HepG2 (cell line): Measurements from ENCODE around the gene MGLL. TPM values are rescaled to one million over a fixed set of nuclear protein-coding genes. Genes with fewer than 3 reads are reported as not detected.

Experiments
- CREB1 ChIP-seq, 2 experiments: fragments of 450-650 bp in 1 of 2; IDR thresholded peaks; 2 replicates each; pipeline ENCODE4 v1.6.1; 2016 to 2017; ENCODE audit warnings: control low read depth in 1 of 2, mild to moderate bottlenecking in 1 of 2, missing compliant biosample characterization in 1 of 2, missing genetic modification characterization in 1 of 2
- ELF4 ChIP-seq: sonication (generic); formaldehyde crosslinking; IDR thresholded peaks from 2 replicates; pipeline ENCODE4 v1.5.0; 2020; ENCODE audit warnings: missing genetic modification reagents, mild to moderate bottlenecking, moderate library complexity, borderline replicate concordance
- NFE2L2 ChIP-seq: fragments of 150-350 bp; IDR thresholded peaks from 2 replicates; pipeline ENCODE4 v1.6.1; 2014; ENCODE audit warnings: low read length
- STAG1 ChIP-seq: sonication (generic); formaldehyde crosslinking; IDR thresholded peaks from 2 replicates; pipeline ENCODE4 v1.4.0; 2020; ENCODE audit warnings: missing genetic modification reagents
- SUZ12 ChIP-seq: fragments of 150-350 bp; IDR thresholded peaks from 2 replicates; pipeline ENCODE4 v1.6.1; 2014; ENCODE audit warnings: low read depth, low read length
- ZNF12 ChIP-seq: sonication (generic); formaldehyde crosslinking; IDR thresholded peaks from 2 replicates; pipeline ENCODE4 v1.5.0; 2020; ENCODE audit warnings: missing genetic modification reagents
- ZNF616 ChIP-seq: sonication (generic); formaldehyde crosslinking; IDR thresholded peaks from 2 replicates; pipeline ENCODE4 v1.5.0; 2020; ENCODE audit warnings: low read depth, mild to moderate bottlenecking, missing genetic modification reagents
- ZNF879 ChIP-seq: sonication (generic); formaldehyde crosslinking; IDR thresholded peaks from 2 replicates; pipeline ENCODE4 v1.8.1; 2023; ENCODE audit warnings: missing genetic modification reagents
- polyA plus RNA-seq, 8 experiments: library from polyadenylated mRNA; depleted of rRNA in 3 of 8; stranded (reverse) in 7 of 8; unstranded in 1 of 8; fragments of >200 nt; fragmentation: Illumina TruSeq in 4 of 8; extraction: Trizol in 4 of 8; gene quantifications; 2 replicates each; pipeline versions ENCODE4 v1.2.1 to v1.2.3, GENCODE V29; 2011 to 2016; ENCODE audit warnings: low read depth in 4 of 8, missing spikeins in 1 of 8, mixed read lengths in 1 of 8; ENCODE audit not compliant: insufficient read depth in 1 of 8
- total RNA-seq, 5 experiments: library from RNA; depleted of rRNA; stranded (reverse); fragments of >200 nt; fragmentation: Illumina TruSeq; extraction: Trizol; gene quantifications; 2 replicates each; pipeline ENCODE4 v1.2.3, GENCODE V29; 2016; ENCODE audit warnings: low read depth in 1 of 5
- TF ChIP-seq, protein P1 (sequence below): sonication (generic); formaldehyde crosslinking; IDR thresholded peaks from 2 replicates; pipeline ENCODE4 v1.5.0; 2020; ENCODE audit warnings: mild to moderate bottlenecking, missing genetic modification reagents, moderate library complexity
- TF ChIP-seq, protein P2 (sequence below): sonication (generic); formaldehyde crosslinking; conservative IDR thresholded peaks from 2 replicates; pipeline ENCODE4 v1.4.0; 2020; ENCODE audit warnings: mild to moderate bottlenecking, missing genetic modification reagents, moderate library complexity

MGLL gene
- total and polyA plus RNA-seq, 2 of the 13 experiments (the other 11 are each of a cell fraction or from before 2014, with no cell fraction given) = not detected

DNA sequence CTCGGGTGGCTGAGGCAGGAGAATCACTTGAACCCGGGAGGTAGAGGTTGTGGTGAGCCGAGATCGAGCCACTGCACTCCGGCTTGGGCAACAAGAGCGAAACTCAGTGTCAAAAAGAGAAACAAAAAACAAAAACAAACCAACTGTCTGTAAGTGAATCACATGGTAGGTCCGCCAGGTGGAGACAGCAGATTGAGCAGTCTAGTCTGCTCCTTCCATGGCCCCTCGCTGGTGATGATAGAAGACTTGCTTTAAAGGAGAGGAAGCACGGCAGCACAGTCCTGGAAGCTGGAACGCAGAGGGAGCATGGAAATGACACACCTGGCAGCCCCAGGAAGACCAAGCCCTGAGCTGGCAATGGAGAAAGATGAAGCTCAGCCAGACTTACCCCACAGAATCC lies 31.4 kb upstream of the MGLL start (continued):
- TF ChIP-seq, protein P1, sequence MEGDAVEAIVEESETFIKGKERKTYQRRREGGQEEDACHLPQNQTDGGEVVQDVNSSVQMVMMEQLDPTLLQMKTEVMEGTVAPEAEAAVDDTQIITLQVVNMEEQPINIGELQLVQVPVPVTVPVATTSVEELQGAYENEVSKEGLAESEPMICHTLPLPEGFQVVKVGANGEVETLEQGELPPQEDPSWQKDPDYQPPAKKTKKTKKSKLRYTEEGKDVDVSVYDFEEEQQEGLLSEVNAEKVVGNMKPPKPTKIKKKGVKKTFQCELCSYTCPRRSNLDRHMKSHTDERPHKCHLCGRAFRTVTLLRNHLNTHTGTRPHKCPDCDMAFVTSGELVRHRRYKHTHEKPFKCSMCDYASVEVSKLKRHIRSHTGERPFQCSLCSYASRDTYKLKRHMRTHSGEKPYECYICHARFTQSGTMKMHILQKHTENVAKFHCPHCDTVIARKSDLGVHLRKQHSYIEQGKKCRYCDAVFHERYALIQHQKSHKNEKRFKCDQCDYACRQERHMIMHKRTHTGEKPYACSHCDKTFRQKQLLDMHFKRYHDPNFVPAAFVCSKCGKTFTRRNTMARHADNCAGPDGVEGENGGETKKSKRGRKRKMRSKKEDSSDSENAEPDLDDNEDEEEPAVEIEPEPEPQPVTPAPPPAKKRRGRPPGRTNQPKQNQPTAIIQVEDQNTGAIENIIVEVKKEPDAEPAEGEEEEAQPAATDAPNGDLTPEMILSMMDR (CRISPR knock-in tag) = peak; percentile 62
- no peak for TF ChIP-seq CREB1 (IDR thresholded peaks at IDR 0.05)
- no peak for TF ChIP-seq CREB1 (CRISPR knock-in tag; IDR thresholded peaks at IDR 0.05)
- TF ChIP-seq ZNF12 (CRISPR knock-in tag) = no peak
- TF ChIP-seq ELF4 (CRISPR knock-in tag) = no peak
- TF ChIP-seq, protein P2, sequence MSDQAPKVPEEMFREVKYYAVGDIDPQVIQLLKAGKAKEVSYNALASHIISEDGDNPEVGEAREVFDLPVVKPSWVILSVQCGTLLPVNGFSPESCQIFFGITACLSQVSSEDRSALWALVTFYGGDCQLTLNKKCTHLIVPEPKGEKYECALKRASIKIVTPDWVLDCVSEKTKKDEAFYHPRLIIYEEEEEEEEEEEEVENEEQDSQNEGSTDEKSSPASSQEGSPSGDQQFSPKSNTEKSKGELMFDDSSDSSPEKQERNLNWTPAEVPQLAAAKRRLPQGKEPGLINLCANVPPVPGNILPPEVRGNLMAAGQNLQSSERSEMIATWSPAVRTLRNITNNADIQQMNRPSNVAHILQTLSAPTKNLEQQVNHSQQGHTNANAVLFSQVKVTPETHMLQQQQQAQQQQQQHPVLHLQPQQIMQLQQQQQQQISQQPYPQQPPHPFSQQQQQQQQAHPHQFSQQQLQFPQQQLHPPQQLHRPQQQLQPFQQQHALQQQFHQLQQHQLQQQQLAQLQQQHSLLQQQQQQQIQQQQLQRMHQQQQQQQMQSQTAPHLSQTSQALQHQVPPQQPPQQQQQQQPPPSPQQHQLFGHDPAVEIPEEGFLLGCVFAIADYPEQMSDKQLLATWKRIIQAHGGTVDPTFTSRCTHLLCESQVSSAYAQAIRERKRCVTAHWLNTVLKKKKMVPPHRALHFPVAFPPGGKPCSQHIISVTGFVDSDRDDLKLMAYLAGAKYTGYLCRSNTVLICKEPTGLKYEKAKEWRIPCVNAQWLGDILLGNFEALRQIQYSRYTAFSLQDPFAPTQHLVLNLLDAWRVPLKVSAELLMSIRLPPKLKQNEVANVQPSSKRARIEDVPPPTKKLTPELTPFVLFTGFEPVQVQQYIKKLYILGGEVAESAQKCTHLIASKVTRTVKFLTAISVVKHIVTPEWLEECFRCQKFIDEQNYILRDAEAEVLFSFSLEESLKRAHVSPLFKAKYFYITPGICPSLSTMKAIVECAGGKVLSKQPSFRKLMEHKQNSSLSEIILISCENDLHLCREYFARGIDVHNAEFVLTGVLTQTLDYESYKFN (CRISPR knock-in tag) = no peak
- TF ChIP-seq ZNF616 (CRISPR knock-in tag) = no peak
- TF ChIP-seq ZNF879 (CRISPR knock-in tag) = no peak
- TF ChIP-seq NFE2L2 = no peak
- no peak for TF ChIP-seq SUZ12
- TF ChIP-seq STAG1 (CRISPR knock-in tag) = peak; percentile 58
